ENCODE data around the gene RNASE7. TPM values are rescaled to one million over a fixed set of nuclear protein-coding genes. Genes with fewer than 3 reads are reported as not detected.

RNASE7 gene
- total RNA-seq (ENCODE audit: unreplicated experiment) = not detected
- long read RNA-seq = 0 reads

- H3K4me1 Mint-ChIP-seq (ENCODE audit: low read depth, unreplicated experiment) = peaks cover 26% of the 10 kb centered on the region
- TF ChIP-seq CTCF (IDR thresholded peaks at IDR 0.05; ENCODE audit: partially characterized antibody, unreplicated experiment) = no peak
- no peak for DNase-seq
- H3K4me3 Mint-ChIP-seq (ENCODE audit: unreplicated experiment) = no peak within 1 kb of the TSS
- H3K9me3 Mint-ChIP-seq (ENCODE audit: unreplicated experiment) = peaks cover 8% of the 10 kb centered on the region
- no peaks in the 10 kb centered on the region for H3K36me3 Mint-ChIP-seq (ENCODE audit: unreplicated experiment)
- peaks cover 5% of the 10 kb centered on the region for H3K27me3 Mint-ChIP-seq (ENCODE audit: unreplicated experiment)
- no peak within 1 kb of the TSS for H3K27ac Mint-ChIP-seq (ENCODE audit: unreplicated experiment)
These were observed at the start of gene RNASE7 for GRCh38 chr14:21041676-21042433. TSS of gene RNASE7 (plus strand) at chr14:21042362. CDS start at chr14:21042993, 631 bp downstream.

GRCh38 chr14:20996521-20996920 lies 45.6 kb upstream of the RNASE7 start:
- H3K36me3 Mint-ChIP-seq (ENCODE audit: unreplicated experiment) = no peaks in the 10 kb centered on the region
- no peaks in the 10 kb centered on the region for H3K4me1 Mint-ChIP-seq (ENCODE audit: low read depth, unreplicated experiment)
- TF ChIP-seq CTCF (IDR thresholded peaks at IDR 0.05; ENCODE audit: partially characterized antibody, unreplicated experiment) = no peak
- H3K27me3 Mint-ChIP-seq (ENCODE audit: unreplicated experiment) = no peaks in the 10 kb centered on the region
- no peak for DNase-seq
- no peak overlapping the region for H3K27ac Mint-ChIP-seq (ENCODE audit: unreplicated experiment)
- H3K9me3 Mint-ChIP-seq (ENCODE audit: unreplicated experiment) = peaks cover 1% of the 10 kb centered on the region
- no peak overlapping the region for H3K4me3 Mint-ChIP-seq (ENCODE audit: unreplicated experiment)

- H3K27ac Mint-ChIP-seq (ENCODE audit: unreplicated experiment) = no peak overlapping the region
- no peaks in the 10 kb centered on the region for H3K27me3 Mint-ChIP-seq (ENCODE audit: unreplicated experiment)
- no peak for TF ChIP-seq CTCF (IDR thresholded peaks at IDR 0.05; ENCODE audit: partially characterized antibody, unreplicated experiment)
- H3K9me3 Mint-ChIP-seq (ENCODE audit: unreplicated experiment) = peaks cover 3% of the 10 kb centered on the region
- DNase-seq = no peak
- H3K4me1 Mint-ChIP-seq (ENCODE audit: low read depth, unreplicated experiment) = no peaks in the 10 kb centered on the region
- no peaks in the 10 kb centered on the region for H3K36me3 Mint-ChIP-seq (ENCODE audit: unreplicated experiment)
- no peak overlapping the region for H3K4me3 Mint-ChIP-seq (ENCODE audit: unreplicated experiment)
These were observed 45.0 kb upstream of the RNASE7 start for GRCh38 chr14:20997115-20997514.

- Mint-ChIP-seq H3K9me3 (ENCODE audit: unreplicated experiment) (peaks cover 3% of the 10 kb centered on the region), H3K27ac (ENCODE audit: unreplicated experiment) (no peak overlapping the region), H3K36me3 (ENCODE audit: unreplicated experiment) (no peaks in the 10 kb centered on the region), H3K4me3 (ENCODE audit: unreplicated experiment) (no peak overlapping the region), H3K4me1 (ENCODE audit: low read depth, unreplicated experiment) (no peaks in the 10 kb centered on the region), H3K27me3 (ENCODE audit: unreplicated experiment) (no peaks in the 10 kb centered on the region)
- TF ChIP-seq CTCF (IDR thresholded peaks at IDR 0.05; ENCODE audit: partially characterized antibody, unreplicated experiment) = no peak
- no peak for DNase-seq
These were observed 44.6 kb upstream of the RNASE7 start for GRCh38 chr14:20997564-20997963.

GRCh38 chr14:20998139-20998538 lies 44.0 kb upstream of the RNASE7 start:
- Mint-ChIP-seq H3K9me3 (ENCODE audit: unreplicated experiment) (peaks cover 3% of the 10 kb centered on the region), H3K36me3 (ENCODE audit: unreplicated experiment) (no peaks in the 10 kb centered on the region), H3K27ac (ENCODE audit: unreplicated experiment) (no peak overlapping the region), H3K4me1 (ENCODE audit: low read depth, unreplicated experiment) (no peaks in the 10 kb centered on the region), H3K27me3 (ENCODE audit: unreplicated experiment) (no peaks in the 10 kb centered on the region), H3K4me3 (ENCODE audit: unreplicated experiment) (no peak overlapping the region)
- no peak for TF ChIP-seq CTCF (IDR thresholded peaks at IDR 0.05; ENCODE audit: partially characterized antibody, unreplicated experiment)
- no peak for DNase-seq

Measured in glutamatergic neuron (in vitro differentiated cells).